GM12874 (cell line): ENCODE results near the gene CUL5.

Experiments used
- TF ChIP-seq, protein P1 (sequence below): IDR thresholded peaks from 2 replicates; pipeline ENCODE4 v1.5.1; 2011; ENCODE audit warnings: low read depth, mild to moderate bottlenecking, control low read depth, low read length, moderate library complexity; ENCODE audit not compliant: insufficient read depth

The CUL5 gene

DNA sequence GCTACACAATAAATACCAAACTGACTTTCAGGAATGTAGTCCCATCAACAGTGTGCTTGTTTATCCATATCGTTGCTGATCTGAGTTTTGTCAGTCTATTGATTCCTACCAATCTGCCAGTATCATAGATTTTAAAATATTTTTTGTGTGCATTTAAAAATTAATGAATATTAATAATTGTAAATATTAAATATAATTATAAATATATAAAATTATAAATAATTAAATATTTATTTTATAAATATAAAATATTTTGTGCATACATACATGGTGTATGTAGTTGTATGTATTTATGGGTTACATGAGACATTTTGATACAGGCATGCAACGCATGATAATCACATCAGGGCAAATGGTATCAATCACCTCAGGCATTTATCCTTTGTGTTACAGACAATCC is 53.6 kb downstream of the CUL5 start:
- TF ChIP-seq, protein P1, sequence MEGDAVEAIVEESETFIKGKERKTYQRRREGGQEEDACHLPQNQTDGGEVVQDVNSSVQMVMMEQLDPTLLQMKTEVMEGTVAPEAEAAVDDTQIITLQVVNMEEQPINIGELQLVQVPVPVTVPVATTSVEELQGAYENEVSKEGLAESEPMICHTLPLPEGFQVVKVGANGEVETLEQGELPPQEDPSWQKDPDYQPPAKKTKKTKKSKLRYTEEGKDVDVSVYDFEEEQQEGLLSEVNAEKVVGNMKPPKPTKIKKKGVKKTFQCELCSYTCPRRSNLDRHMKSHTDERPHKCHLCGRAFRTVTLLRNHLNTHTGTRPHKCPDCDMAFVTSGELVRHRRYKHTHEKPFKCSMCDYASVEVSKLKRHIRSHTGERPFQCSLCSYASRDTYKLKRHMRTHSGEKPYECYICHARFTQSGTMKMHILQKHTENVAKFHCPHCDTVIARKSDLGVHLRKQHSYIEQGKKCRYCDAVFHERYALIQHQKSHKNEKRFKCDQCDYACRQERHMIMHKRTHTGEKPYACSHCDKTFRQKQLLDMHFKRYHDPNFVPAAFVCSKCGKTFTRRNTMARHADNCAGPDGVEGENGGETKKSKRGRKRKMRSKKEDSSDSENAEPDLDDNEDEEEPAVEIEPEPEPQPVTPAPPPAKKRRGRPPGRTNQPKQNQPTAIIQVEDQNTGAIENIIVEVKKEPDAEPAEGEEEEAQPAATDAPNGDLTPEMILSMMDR = no peak

DNA sequence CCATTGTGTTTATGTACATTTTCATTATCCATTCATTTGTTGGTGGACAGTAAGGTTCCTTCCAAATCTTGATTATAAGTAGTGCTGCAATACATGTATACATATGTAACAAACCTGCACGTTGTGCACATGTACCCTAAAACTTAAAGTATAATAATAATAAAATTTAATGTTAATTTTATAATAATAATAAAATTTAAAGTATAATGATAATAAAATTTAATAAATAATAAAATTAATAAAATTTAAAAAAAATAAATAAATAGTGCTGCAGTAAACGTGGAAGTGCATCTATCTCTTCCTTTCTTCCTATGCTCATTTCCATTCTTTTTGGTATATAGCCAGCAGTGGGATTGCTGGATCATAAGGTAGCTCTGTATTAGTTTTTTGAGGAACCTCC is 54.7 kb downstream of the CUL5 start:
- TF ChIP-seq, protein P1 = no peak

DNA sequence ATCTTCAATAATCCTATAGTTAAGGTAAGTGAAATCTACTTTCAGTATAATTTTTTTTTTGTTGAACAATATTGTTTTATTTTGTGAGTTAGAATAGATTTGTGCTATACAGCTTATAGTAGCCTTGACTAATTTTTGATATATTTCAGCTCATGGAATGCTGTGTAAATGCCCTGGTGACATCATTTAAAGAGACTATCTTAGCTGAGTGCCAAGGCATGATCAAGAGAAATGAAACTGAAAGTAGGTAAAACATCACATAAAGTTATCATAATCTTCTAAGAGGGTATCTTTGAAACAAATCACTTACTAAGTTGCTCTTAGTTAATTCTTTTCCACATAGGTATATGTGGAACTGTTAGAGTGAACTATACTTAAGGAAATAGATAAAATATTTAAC is 61.2 kb downstream of the CUL5 start:
- TF ChIP-seq, protein P1 = no peak

DNA sequence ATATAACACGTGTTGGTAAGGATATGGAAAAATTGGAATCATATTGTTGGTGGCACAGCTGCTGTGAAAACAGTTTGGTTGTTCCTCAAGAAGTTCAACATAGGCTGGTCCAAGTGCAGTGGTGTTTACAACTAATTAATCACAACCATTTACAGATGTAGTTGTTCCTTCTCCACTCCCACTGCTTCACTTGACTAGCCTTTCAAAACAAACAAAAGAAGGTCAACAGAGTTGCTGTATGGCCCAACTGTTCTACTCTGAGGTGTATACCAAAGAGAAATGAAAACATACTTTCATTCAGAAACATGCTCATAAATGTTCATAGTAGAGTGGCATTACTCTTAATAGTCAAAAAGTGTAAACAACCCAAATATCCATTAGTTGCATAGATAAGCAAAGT is 76.1 kb downstream of the CUL5 start:
- TF ChIP-seq, protein P1 = no peak

DNA sequence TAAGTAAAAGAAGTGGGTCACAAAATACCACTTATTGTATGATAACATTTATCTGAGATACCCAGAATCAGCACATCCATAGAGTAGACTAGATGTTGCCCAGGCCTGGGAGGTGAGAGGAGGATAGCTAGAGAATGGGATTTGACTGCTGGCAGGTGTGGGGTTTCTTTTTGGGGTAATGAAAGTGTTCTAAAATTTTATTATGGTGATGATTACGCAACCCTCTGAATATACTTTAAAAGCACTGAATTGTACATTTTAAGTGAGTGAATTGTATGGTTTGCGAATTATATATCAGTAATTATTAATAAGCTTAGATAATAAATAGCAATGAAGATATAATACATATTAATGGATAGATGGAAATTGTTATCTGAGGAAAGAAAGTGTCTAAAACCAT is 77.0 kb downstream of the CUL5 start:
- TF ChIP-seq, protein P1 = no peak

GRCh38 chr11:108092134-108092533 is 83.4 kb downstream of the CUL5 start:
- TF ChIP-seq, protein P1 = no peak

DNA sequence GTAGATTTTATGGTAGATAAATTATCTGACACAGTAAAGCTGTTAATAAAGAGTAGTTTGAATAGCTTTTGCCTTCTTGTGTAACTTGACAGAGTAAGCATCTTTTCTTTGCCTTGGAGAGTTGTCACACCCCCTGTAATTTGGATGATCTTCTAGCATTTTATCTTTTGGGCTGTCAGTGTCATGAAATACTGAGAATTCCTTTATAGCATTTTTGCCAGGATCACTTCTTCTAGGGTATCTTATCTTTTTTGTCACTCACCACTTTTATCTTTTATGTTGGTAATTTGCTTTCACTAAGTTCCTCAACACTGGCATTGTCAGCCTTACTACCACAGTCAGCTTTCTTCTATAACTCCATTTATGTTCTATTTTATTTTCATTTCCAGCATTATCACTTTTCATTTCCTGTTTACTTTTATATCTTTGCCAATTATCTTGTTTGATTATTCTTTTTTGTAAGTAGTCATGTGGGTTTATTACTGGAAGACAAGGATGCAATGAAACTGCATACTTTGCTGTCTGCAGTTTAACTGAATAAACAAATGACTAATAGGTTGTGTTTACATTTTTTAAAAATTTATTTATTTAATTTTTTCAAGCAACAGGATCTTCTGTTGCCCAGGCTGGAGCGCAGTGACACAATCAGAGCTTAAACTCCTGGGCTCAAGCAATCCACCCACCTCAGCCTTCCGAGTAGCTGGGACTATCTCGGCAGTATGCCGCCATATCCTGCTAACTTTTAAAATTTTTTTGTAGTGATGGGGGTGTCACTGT is 84.6 kb downstream of the CUL5 start:
- TF ChIP-seq, protein P1 = no peak
